K562 (cell line): Measurements from ENCODE around the gene SCAP. TPM values are rescaled to one million over a fixed set of nuclear protein-coding genes. Genes with fewer than 3 reads are reported as not detected.

Source experiments
- ATF1 ChIP-seq, 2 experiments: fragments of 450-650 bp in 1 of 2; IDR thresholded peaks; 2 replicates each; pipeline ENCODE4 v1.6.1; 2016; ENCODE audit warnings: missing compliant biosample characterization in 1 of 2, missing genetic modification characterization in 1 of 2
- E2F1 ChIP-seq: sonication (generic); formaldehyde crosslinking; IDR thresholded peaks from 2 replicates; pipeline ENCODE4 v1.8.1; 2023; ENCODE audit warnings: mild to moderate bottlenecking, missing genetic modification reagents, moderate library complexity
- EZH2 ChIP-seq: IDR thresholded peaks from 2 replicates; pipeline ENCODE4 v1.6.1; 2012; ENCODE audit warnings: low read depth, mild to moderate bottlenecking, inconsistent platforms, low read length, borderline replicate concordance
- HMG20A ChIP-seq: fragments of 450-650 bp; formaldehyde crosslinking; conservative IDR thresholded peaks from 2 replicates; pipeline ENCODE4 v1.4.0; 2020; ENCODE audit warnings: mild to moderate bottlenecking, mixed read lengths
- NBN ChIP-seq: fragments of 450-650 bp; IDR thresholded peaks from 2 replicates; pipeline ENCODE4 v1.6.1; 2016; ENCODE audit warnings: low read depth, mild to moderate bottlenecking
- NRF1 ChIP-seq, 2 experiments: fragments of 450-650 bp; IDR thresholded peaks in 1 of 2; conservative IDR thresholded peaks in 1 of 2; 2 replicates each; pipeline ENCODE4 v1.6.1; 2014; ENCODE audit warnings: mild to moderate bottlenecking in 2 of 2
- OTX1 ChIP-seq: fragments of 450-650 bp; formaldehyde crosslinking; IDR thresholded peaks from 2 replicates; pipeline ENCODE4 v1.4.0; 2022; ENCODE audit warnings: mild to moderate bottlenecking
- PHB ChIP-seq: fragments of 250-450 bp; sonication (Bioruptor Pico); IDR thresholded peaks from 2 replicates; pipeline ENCODE4 v1.5.0; 2021
- PML ChIP-seq: IDR thresholded peaks from 2 replicates; pipeline ENCODE4 v1.6.1; 2012; ENCODE audit warnings: low read length, inconsistent platforms
- TRIM24 ChIP-seq, 2 experiments: fragments of 450-650 bp; IDR thresholded peaks; 2 replicates each; pipeline ENCODE4 v1.6.1; 2016
- ZNF212 ChIP-seq: fragments of 450-650 bp; formaldehyde crosslinking; IDR thresholded peaks from 2 replicates; pipeline ENCODE4 v1.4.0; 2020; ENCODE audit warnings: mild to moderate bottlenecking
- ZNF354B ChIP-seq: fragments of 250-450 bp; sonication (Bioruptor Pico); IDR thresholded peaks from 2 replicates; pipeline ENCODE4 v1.4.0; 2020
- ZNF511 ChIP-seq: sonication (generic); formaldehyde crosslinking; IDR thresholded peaks from 2 replicates; pipeline ENCODE4 v1.8.0; 2022; ENCODE audit warnings: mild to moderate bottlenecking, missing genetic modification reagents
- ZNF586 ChIP-seq: fragments of 450-650 bp; formaldehyde crosslinking; conservative IDR thresholded peaks from 2 replicates; pipeline ENCODE4 v1.4.0; 2020; ENCODE audit warnings: mild to moderate bottlenecking, moderate library complexity
- ZNF589 ChIP-seq: fragments of 200-800 bp; sonication (Bioruptor generic); IDR thresholded peaks from 2 replicates; pipeline ENCODE4 v1.6.1; 2016; ENCODE audit warnings: low read depth, missing genetic modification characterization, missing compliant biosample characterization
- ZNF668 ChIP-seq: fragments of 250-450 bp; sonication (Bioruptor Pico); IDR thresholded peaks from 2 replicates; pipeline ENCODE4 v1.8.0; 2022; ENCODE audit warnings: mild to moderate bottlenecking, inconsistent platforms
- polyA plus RNA-seq, 8 experiments: library from polyadenylated mRNA; depleted of rRNA in 4 of 8; stranded (reverse) in 5 of 8; unstranded in 3 of 8; fragments of >200 nt; fragmentation: Nextera tagmentation in 2 of 8; fragmentation: Illumina TruSeq in 1 of 8; extraction: Ambion mirVana in 2 of 8; extraction: Trizol in 1 of 8; gene quantifications; 2 replicates each; pipeline versions ENCODE4 v1.2.1 to v1.2.3, GENCODE V29; 2011 to 2014; ENCODE audit warnings: inconsistent platforms in 1 of 8, missing spikeins in 1 of 8
- total RNA-seq, 7 experiments: library from RNA; depleted of rRNA in 6 of 7; stranded (reverse); fragments of >200 nt in 6 of 7; fragmentation: Illumina TruSeq in 2 of 7; extraction: Trizol in 2 of 7; gene quantifications; 2 replicates each; pipeline versions ENCODE4 v1.2.1 to v1.2.3, GENCODE V29; 2011 to 2021; ENCODE audit warnings: low replicate concordance in 1 of 7
- TF ChIP-seq, protein P1 (sequence below), 3 experiments: fragments of 200-800 bp in 1 of 3; fragments of 250-450 bp in 1 of 3; fragments of 450-650 bp in 1 of 3; sonication (Bioruptor Pico) in 1 of 3; sonication (Bioruptor generic) in 1 of 3; formaldehyde crosslinking in 1 of 3; IDR thresholded peaks; 2 replicates each; pipeline versions ENCODE4 v1.6.1 to v1.8.0; 2016 to 2022; ENCODE audit warnings: mild to moderate bottlenecking in 2 of 3, missing genetic modification characterization in 2 of 3, missing compliant biosample characterization in 1 of 3, moderate library complexity in 1 of 3
- TF ChIP-seq, protein P2 (sequence below): fragments of 250-450 bp; sonication (Bioruptor Pico); IDR thresholded peaks from 2 replicates; pipeline ENCODE4 v1.8.0; 2022; ENCODE audit warnings: inconsistent platforms
- TF ChIP-seq, protein P3 (sequence below), 2 experiments: fragments of 450-650 bp in 1 of 2; sonication (generic) in 1 of 2; formaldehyde crosslinking in 1 of 2; IDR thresholded peaks in 1 of 2; conservative IDR thresholded peaks in 1 of 2; 2 replicates each; pipeline versions ENCODE4 v1.6.1 to v1.8.1; 2016 to 2023; ENCODE audit warnings: mild to moderate bottlenecking in 2 of 2, moderate library complexity in 2 of 2, inconsistent platforms in 1 of 2, missing genetic modification reagents in 1 of 2

Gene SCAP
- total and polyA plus RNA-seq, 9 of the 15 experiments (the other 6 are each of a cell fraction or from before 2014, with no cell fraction given) = 2.6 to 104 (median 37.8) TPM

DNA sequence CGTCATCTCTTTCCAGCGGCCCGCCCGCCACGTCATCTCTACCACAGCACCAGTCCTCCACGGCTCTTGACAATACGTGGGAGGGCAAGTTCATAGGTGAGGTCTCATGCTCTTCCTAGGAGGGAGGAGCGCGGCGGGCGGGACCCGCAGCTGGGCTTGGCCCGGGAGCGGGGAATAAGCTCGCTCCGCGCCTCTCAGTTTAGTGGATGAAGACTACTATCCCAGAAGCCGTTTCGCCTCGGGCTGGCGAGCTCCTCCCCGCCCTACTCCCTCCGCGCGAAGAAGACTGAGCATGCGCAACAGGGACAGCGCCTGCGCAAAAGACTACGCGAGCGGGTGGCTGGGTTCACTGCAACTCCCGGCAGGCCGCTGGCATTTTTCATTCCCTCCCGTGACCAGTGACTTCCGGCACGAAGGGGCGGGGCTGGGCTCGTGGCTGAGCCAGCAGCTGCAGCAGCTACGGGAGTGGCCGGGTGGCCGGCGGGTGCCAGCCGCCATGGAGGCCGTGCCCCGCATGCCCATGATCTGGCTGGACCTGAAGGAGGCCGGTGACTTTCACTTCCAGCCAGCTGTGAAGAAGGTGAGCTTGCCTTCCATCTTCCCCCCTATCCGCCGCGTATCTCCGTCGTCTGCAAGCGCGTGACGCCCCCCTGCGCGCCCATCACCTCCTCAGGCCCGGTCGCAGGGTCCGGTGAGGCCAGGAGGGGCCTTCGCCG is 95.0 kb downstream of the SCAP start, which contains the start of gene PTPN23 (continued):
- TF ChIP-seq, protein P1, sequence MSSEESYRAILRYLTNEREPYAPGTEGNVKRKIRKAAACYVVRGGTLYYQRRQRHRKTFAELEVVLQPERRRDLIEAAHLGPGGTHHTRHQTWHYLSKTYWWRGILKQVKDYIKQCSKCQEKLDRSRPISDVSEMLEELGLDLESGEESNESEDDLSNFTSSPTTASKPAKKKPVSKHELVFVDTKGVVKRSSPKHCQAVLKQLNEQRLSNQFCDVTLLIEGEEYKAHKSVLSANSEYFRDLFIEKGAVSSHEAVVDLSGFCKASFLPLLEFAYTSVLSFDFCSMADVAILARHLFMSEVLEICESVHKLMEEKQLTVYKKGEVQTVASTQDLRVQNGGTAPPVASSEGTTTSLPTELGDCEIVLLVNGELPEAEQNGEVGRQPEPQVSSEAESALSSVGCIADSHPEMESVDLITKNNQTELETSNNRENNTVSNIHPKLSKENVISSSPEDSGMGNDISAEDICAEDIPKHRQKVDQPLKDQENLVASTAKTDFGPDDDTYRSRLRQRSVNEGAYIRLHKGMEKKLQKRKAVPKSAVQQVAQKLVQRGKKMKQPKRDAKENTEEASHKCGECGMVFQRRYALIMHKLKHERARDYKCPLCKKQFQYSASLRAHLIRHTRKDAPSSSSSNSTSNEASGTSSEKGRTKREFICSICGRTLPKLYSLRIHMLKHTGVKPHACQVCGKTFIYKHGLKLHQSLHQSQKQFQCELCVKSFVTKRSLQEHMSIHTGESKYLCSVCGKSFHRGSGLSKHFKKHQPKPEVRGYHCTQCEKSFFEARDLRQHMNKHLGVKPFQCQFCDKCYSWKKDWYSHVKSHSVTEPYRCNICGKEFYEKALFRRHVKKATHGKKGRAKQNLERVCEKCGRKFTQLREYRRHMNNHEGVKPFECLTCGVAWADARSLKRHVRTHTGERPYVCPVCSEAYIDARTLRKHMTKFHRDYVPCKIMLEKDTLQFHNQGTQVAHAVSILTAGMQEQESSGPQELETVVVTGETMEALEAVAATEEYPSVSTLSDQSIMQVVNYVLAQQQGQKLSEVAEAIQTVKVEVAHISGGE (CRISPR knock-in tag; IDR thresholded peaks at IDR 0.05) = peak in 1 of 3 experiments; percentile 89; a peak in 2 of 6 replicates
- TF ChIP-seq E2F1 (CRISPR knock-in tag) (peak; percentile 78; the same call in 1 of the 2 replicates), ATF1 (CRISPR knock-in tag; IDR thresholded peaks at IDR 0.05) (no peak; the same call in 1 of the 2 replicates), ATF1 (tag; IDR thresholded peaks at IDR 0.05) (peak; percentile 96), PHB (CRISPR knock-in tag) (no peak), PML (peak; percentile 46; the same call in 1 of the 2 replicates), ZNF668 (no peak), EZH2 (no peak), NBN (peak; percentile 49; the same call in 1 of the 2 replicates), OTX1 (CRISPR knock-in tag) (no peak; the same call in 1 of the 2 replicates), ZNF212 (CRISPR knock-in tag) (no peak), ZNF589 (CRISPR knock-in tag) (no peak; the same call in 1 of the 2 replicates), ZNF511 (peak; percentile 91; the same call in 1 of the 2 replicates), TRIM24 (IDR thresholded peaks at IDR 0.05) (peak in 1 of 2 experiments; percentile 62; a peak in 2 of 4 replicates), HMG20A (CRISPR knock-in tag) (no peak), NRF1 (conservative IDR thresholded peaks at IDR 0.05 in 1 of 2, IDR thresholded peaks at IDR 0.05 in 1 of 2) (peak; percentile 98 to 99), ZNF586 (CRISPR knock-in tag) (no peak), ZNF354B (CRISPR knock-in tag) (no peak)
- TF ChIP-seq, protein P2, sequence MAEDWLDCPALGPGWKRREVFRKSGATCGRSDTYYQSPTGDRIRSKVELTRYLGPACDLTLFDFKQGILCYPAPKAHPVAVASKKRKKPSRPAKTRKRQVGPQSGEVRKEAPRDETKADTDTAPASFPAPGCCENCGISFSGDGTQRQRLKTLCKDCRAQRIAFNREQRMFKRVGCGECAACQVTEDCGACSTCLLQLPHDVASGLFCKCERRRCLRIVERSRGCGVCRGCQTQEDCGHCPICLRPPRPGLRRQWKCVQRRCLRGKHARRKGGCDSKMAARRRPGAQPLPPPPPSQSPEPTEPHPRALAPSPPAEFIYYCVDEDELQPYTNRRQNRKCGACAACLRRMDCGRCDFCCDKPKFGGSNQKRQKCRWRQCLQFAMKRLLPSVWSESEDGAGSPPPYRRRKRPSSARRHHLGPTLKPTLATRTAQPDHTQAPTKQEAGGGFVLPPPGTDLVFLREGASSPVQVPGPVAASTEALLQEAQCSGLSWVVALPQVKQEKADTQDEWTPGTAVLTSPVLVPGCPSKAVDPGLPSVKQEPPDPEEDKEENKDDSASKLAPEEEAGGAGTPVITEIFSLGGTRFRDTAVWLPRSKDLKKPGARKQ (CRISPR knock-in tag) = no peak
- TF ChIP-seq, protein P3, sequence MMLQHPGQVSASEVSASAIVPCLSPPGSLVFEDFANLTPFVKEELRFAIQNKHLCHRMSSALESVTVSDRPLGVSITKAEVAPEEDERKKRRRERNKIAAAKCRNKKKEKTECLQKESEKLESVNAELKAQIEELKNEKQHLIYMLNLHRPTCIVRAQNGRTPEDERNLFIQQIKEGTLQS (IDR thresholded peaks at IDR 0.05) = peak; percentile 86
- TF ChIP-seq, protein P3 (CRISPR knock-in tag; conservative IDR thresholded peaks at IDR 0.05) = peak; percentile 35; the same call in 1 of the 2 replicates
